ENCODE results near the gene GRIK1. TPM values are rescaled to one million over a fixed set of nuclear protein-coding genes. Genes with fewer than 3 reads are reported as not detected.

Gene GRIK1
- total and polyA plus RNA-seq, 2 donors (not counting 1 experiment from before 2014, with no cell fraction given): not detected

DNA sequence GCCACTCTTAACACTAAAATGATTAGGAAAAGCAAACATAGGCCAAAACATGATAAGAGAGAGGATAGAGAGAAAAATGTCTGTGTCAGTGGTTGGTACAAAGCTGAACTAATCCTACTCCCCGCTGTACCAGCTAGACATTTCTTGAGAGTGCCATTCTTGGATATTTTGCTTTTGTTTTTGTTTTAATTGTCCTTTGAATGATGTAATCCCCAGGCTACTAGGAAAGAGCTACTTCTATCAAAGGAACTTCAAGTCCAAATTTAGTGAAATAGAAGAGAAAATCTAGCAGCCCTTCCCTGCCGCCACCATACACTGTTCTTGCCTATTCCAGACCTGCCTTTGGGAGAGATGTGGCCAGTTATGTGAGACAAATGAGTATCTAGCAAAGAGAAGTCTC, 269.6 kb downstream of the GRIK1 start:
- DNase-seq (no peak), ATAC-seq (ENCODE audit: low read depth) (no peak)
- Histone ChIP-seq H2AFZ (ENCODE audit: insufficient read depth, low read depth, low read length, poor library complexity, severe bottlenecking) (no peak overlapping the region), H4K20me1 (ENCODE audit: control insufficient read depth, insufficient read depth, low read length, poor library complexity, severe bottlenecking) (no peaks in the 10 kb centered on the region), H3K4me1 (ENCODE audit: control insufficient read depth in 2 of 2, insufficient read depth in 2 of 2, low read length in 2 of 2) (no peaks in the 10 kb centered on the region), H3K79me2 (ENCODE audit: control insufficient read depth, insufficient read depth, low read length) (no peaks in the 10 kb centered on the region), H3K9ac (ENCODE audit: low read length) (no peak overlapping the region), H3K4me2 (replicated peaks; ENCODE audit: low read depth, low read length, poor library complexity, severe bottlenecking) (no peak overlapping the region), H3K4me3 (ENCODE audit: control extremely low read depth in 1 of 5, extremely low read depth in 1 of 5, insufficient read depth in 1 of 5, low read depth in 2 of 5, low read length in 4 of 5) (no peak overlapping the region), H3K27me3 (replicated peaks in 1 of 4; ENCODE audit: control extremely low read depth in 1 of 4, control insufficient read depth in 3 of 4, insufficient read depth in 4 of 4, low read length in 3 of 4) (no peaks in the 10 kb centered on the region), H3K27ac (ENCODE audit: low read length in 2 of 2) (no peak overlapping the region), H3K9me3 (ENCODE audit: control extremely low read depth in 1 of 3, control insufficient read depth in 2 of 3, insufficient read depth in 1 of 3, low read length in 2 of 3) (no peaks in the 10 kb centered on the region), H3K36me3 (replicated peaks in 1 of 2; ENCODE audit: control extremely low read depth in 1 of 2, control insufficient read depth in 1 of 2, extremely low read depth in 1 of 2, insufficient read depth in 2 of 2, low read length in 1 of 2) (no peaks in the 10 kb centered on the region)
- intact Hi-C loops (cut with micrococcal nuclease): no loop called here
- ChIA-PET POLR2A (no interaction called here), CTCF (no interaction called here)
- Mint-ChIP-seq H3K27me3 (no peaks in the 10 kb centered on the region), H3K4me3 (no peak overlapping the region), H3K27ac (no peak overlapping the region), H3K9me3 (ENCODE audit: insufficient read depth) (no peaks in the 10 kb centered on the region), H3K4me1 (peaks cover 12% of the 10 kb centered on the region)
- TF ChIP-seq CTCF (IDR thresholded peaks at IDR 0.05) (no peak), EZH2 (IDR thresholded peaks at IDR 0.05; ENCODE audit: borderline replicate concordance, insufficient read depth, low read depth, low read length, poor library complexity, severe bottlenecking) (no peak)
- WGBS (ENCODE audit: insufficient coverage): no CpG with 5 or more reads among the region's 2 CpGs

- Mint-ChIP-seq H3K9me3 (ENCODE audit: insufficient read depth) (no peaks in the 10 kb centered on the region), H3K27ac (no peak overlapping the region), H3K27me3 (no peaks in the 10 kb centered on the region), H3K4me3 (no peak overlapping the region), H3K4me1 (peaks cover 5% of the 10 kb centered on the region)
- no peak overlapping the region for H3K27ac ChIP-seq (ENCODE audit: low read length in 2 of 2)
- H3K36me3 ChIP-seq (replicated peaks in 1 of 2; ENCODE audit: control extremely low read depth in 1 of 2, control insufficient read depth in 1 of 2, extremely low read depth in 1 of 2, insufficient read depth in 2 of 2, low read length in 1 of 2): no peaks in the 10 kb centered on the region
- H3K27me3 ChIP-seq (replicated peaks in 1 of 4; ENCODE audit: control extremely low read depth in 1 of 4, control insufficient read depth in 3 of 4, insufficient read depth in 4 of 4, low read length in 3 of 4): no peaks in the 10 kb centered on the region
- intact Hi-C loops (cut with micrococcal nuclease): no loop called here
- TF ChIP-seq EZH2 (IDR thresholded peaks at IDR 0.05; ENCODE audit: borderline replicate concordance, insufficient read depth, low read depth, low read length, poor library complexity, severe bottlenecking): no peak
- TF ChIP-seq CTCF (IDR thresholded peaks at IDR 0.05): no peak
- CTCF ChIA-PET: no interaction called here
- DNase-seq (no peak), ATAC-seq (ENCODE audit: low read depth) (no peak)
- no peak overlapping the region for H3K4me2 ChIP-seq (replicated peaks; ENCODE audit: low read depth, low read length, poor library complexity, severe bottlenecking)
- no peak overlapping the region for H3K9ac ChIP-seq (ENCODE audit: low read length)
- no peaks in the 10 kb centered on the region for H3K4me1 ChIP-seq (ENCODE audit: control insufficient read depth in 2 of 2, insufficient read depth in 2 of 2, low read length in 2 of 2)
- no peaks in the 10 kb centered on the region for H3K9me3 ChIP-seq (ENCODE audit: control extremely low read depth in 1 of 3, control insufficient read depth in 2 of 3, insufficient read depth in 1 of 3, low read length in 2 of 3)
- H2AFZ ChIP-seq (ENCODE audit: insufficient read depth, low read depth, low read length, poor library complexity, severe bottlenecking): no peak overlapping the region
- no peak overlapping the region for H3K4me3 ChIP-seq (ENCODE audit: control extremely low read depth in 1 of 5, extremely low read depth in 1 of 5, insufficient read depth in 1 of 5, low read depth in 2 of 5, low read length in 4 of 5)
- no peaks in the 10 kb centered on the region for H4K20me1 ChIP-seq (ENCODE audit: control insufficient read depth, insufficient read depth, low read length, poor library complexity, severe bottlenecking)
- WGBS (ENCODE audit: insufficient coverage): 87% methylated on average over 2 of the region's 2 CpGs
- no peaks in the 10 kb centered on the region for H3K79me2 ChIP-seq (ENCODE audit: control insufficient read depth, insufficient read depth, low read length)
- POLR2A ChIA-PET: no interaction called here
Measured at GRCh38 chr21:29669416-29669815, 270.4 kb downstream of the GRIK1 start.
